HG02763 (cell line): ENCODE data around the gene IMMP2L.

ENCODE experiments used
- ATAC-seq: cut with Tn5 transposase; IDR thresholded peaks from one replicate; pipeline ENCODE4 v1.9.1; 2021; ENCODE audit warnings: mild to moderate bottlenecking, moderate library complexity; ENCODE audit not compliant: unreplicated experiment

Gene IMMP2L

GRCh38 chr7:110786328-110786965 lies 775.8 kb downstream of the IMMP2L start:
- ATAC-seq = no peak

- ATAC-seq = no peak
These were observed 777.5 kb downstream of the IMMP2L start for GRCh38 chr7:110784749-110785148.

- no peak for ATAC-seq
These were observed 781.6 kb downstream of the IMMP2L start for GRCh38 chr7:110780712-110781111.

- ATAC-seq = no peak
These were observed 783.0 kb downstream of the IMMP2L start for GRCh38 chr7:110779339-110779738.

- ATAC-seq = no peak
These were observed 787.2 kb downstream of the IMMP2L start for GRCh38 chr7:110775046-110775445.

- ATAC-seq = no peak
These were observed 788.2 kb downstream of the IMMP2L start for GRCh38 chr7:110774071-110774470.

GRCh38 chr7:110772615-110773014 lies 789.7 kb downstream of the IMMP2L start:
- no peak for ATAC-seq

GRCh38 chr7:110771717-110772116 lies 790.6 kb downstream of the IMMP2L start:
- ATAC-seq = no peak

- ATAC-seq = no peak
These were observed 794.7 kb downstream of the IMMP2L start for GRCh38 chr7:110767550-110768110.

- ATAC-seq = no peak
These were observed 795.4 kb downstream of the IMMP2L start for GRCh38 chr7:110766864-110767263.

GRCh38 chr7:110764852-110765251 lies 797.4 kb downstream of the IMMP2L start:
- no peak for ATAC-seq

GRCh38 chr7:110762546-110763225 lies 799.6 kb downstream of the IMMP2L start:
- no peak for ATAC-seq

GRCh38 chr7:110760341-110760740 lies 802.0 kb downstream of the IMMP2L start:
- no peak for ATAC-seq

- ATAC-seq = no peak
These were observed 803.2 kb downstream of the IMMP2L start for GRCh38 chr7:110759069-110759468.

GRCh38 chr7:110754649-110755048 lies 807.6 kb downstream of the IMMP2L start:
- ATAC-seq = no peak

GRCh38 chr7:110750931-110751605 lies 811.2 kb downstream of the IMMP2L start:
- no peak for ATAC-seq

GRCh38 chr7:110733221-110733620 lies 829.1 kb downstream of the IMMP2L start:
- ATAC-seq = no peak

GRCh38 chr7:110724811-110725210 lies 837.5 kb downstream of the IMMP2L start:
- no peak for ATAC-seq

GRCh38 chr7:110721395-110721794 lies 840.9 kb downstream of the IMMP2L start:
- ATAC-seq = no peak

GRCh38 chr7:110720626-110721025 lies 841.7 kb downstream of the IMMP2L start:
- ATAC-seq = no peak

GRCh38 chr7:110719741-110720140 lies 842.6 kb downstream of the IMMP2L start:
- ATAC-seq = no peak
